Astrocyte of the hippocampus (primary cell): ENCODE data around the gene THOC5.

Source experiments
- DNase-seq: peaks from one replicate; pipeline ENCODE4 v3.0.0; 2011; ENCODE audit warnings: low read depth, low spot score

Gene THOC5

GRCh38 chr22:29476116-29476515 is 77.4 kb downstream of the THOC5 start:
- peak; percentile 41 for DNase-seq

- no peak for DNase-seq
Measured at GRCh38 chr22:29475550-29475949, 78.0 kb downstream of the THOC5 start.

- no peak for DNase-seq
Measured at GRCh38 chr22:29473001-29473400, 80.6 kb downstream of the THOC5 start.

- DNase-seq: peak; percentile 79
Measured at GRCh38 chr22:29470159-29470855, 83.2 kb downstream of the THOC5 start.

GRCh38 chr22:29469755-29470154 is 83.8 kb downstream of the THOC5 start:
- DNase-seq: no peak

- DNase-seq: no peak
Measured at GRCh38 chr22:29464581-29464980, 89.0 kb downstream of the THOC5 start.

- no peak for DNase-seq
Measured at GRCh38 chr22:29463629-29464028, 89.9 kb downstream of the THOC5 start.

- DNase-seq: no peak
Measured at GRCh38 chr22:29461263-29461662, 92.3 kb downstream of the THOC5 start.

GRCh38 chr22:29459773-29460172 is 93.8 kb downstream of the THOC5 start:
- no peak for DNase-seq

- DNase-seq: no peak
Measured at GRCh38 chr22:29458551-29458950, 95.0 kb downstream of the THOC5 start.

- peak; percentile 49 for DNase-seq
Measured at GRCh38 chr22:29457730-29458129, 95.8 kb downstream of the THOC5 start.

- peak; percentile 56 for DNase-seq
Measured at GRCh38 chr22:29456211-29456671, 97.3 kb downstream of the THOC5 start.
